SK-N-SH treated with all-trans-retinoic acid at 6 μM for 48 hours (cell line): ENCODE measurements around the gene CAMK2B.

Experiments
- ATAC-seq: fragments of 200-7000 bp; cut with Tn5 transposase; 3 replicates; pipeline ENCODE4 v1.9.1; 2020; ENCODE audit warnings: mild to moderate bottlenecking, moderate library complexity
- ARNTL ChIP-seq: fragments of 450-650 bp; formaldehyde crosslinking; IDR thresholded peaks from 2 replicates; pipeline ENCODE4 v1.5.0; 2020; ENCODE audit warnings: low read depth, mild to moderate bottlenecking, moderate library complexity, borderline replicate concordance
- BACH2 ChIP-seq: fragments of 250-450 bp; sonication (Bioruptor Pico); IDR thresholded peaks from 2 replicates; pipeline ENCODE4 v1.9.0; 2021; ENCODE audit warnings: mild to moderate bottlenecking, borderline replicate concordance
- CSDC2 ChIP-seq: fragments of 250-450 bp; sonication (Bioruptor Pico); IDR thresholded peaks from 2 replicates; pipeline ENCODE4 v1.5.0; 2020; ENCODE audit warnings: mild to moderate bottlenecking, moderate library complexity
- ESRRG ChIP-seq: fragments of 250-450 bp; sonication (Bioruptor Pico); IDR thresholded peaks from 2 replicates; pipeline ENCODE4 v1.6.1; 2021; ENCODE audit warnings: mild to moderate bottlenecking
- GLIS3 ChIP-seq: fragments of 250-450 bp; sonication (Bioruptor Pico); IDR thresholded peaks from 2 replicates; pipeline ENCODE4 v1.5.0; 2020; ENCODE audit warnings: mild to moderate bottlenecking, moderate library complexity
- ISL1 ChIP-seq: fragments of 250-450 bp; sonication (Bioruptor Pico); IDR thresholded peaks from 2 replicates; pipeline ENCODE4 v2.1.2; 2022; ENCODE audit warnings: mild to moderate bottlenecking, moderate library complexity
- RARB ChIP-seq: fragments of 250-450 bp; sonication (Bioruptor Pico); IDR thresholded peaks from 2 replicates; pipeline ENCODE4 v1.8.0; 2021; ENCODE audit warnings: mild to moderate bottlenecking, moderate library complexity
- SNAI2 ChIP-seq: fragments of 250-450 bp; sonication (Bioruptor Pico); IDR thresholded peaks from 2 replicates; pipeline ENCODE4 v1.5.0; 2020; ENCODE audit warnings: mild to moderate bottlenecking, moderate library complexity
- TOX ChIP-seq: fragments of 250-450 bp; sonication (Bioruptor Pico); IDR thresholded peaks from 2 replicates; pipeline ENCODE4 v1.8.0; 2021; ENCODE audit warnings: mild to moderate bottlenecking, moderate library complexity, borderline replicate concordance
- TSHZ2 ChIP-seq: fragments of 250-450 bp; sonication (Bioruptor Pico); IDR thresholded peaks from 2 replicates; pipeline ENCODE4 v1.5.0; 2020; ENCODE audit warnings: mild to moderate bottlenecking, moderate library complexity
- ZC3H10 ChIP-seq: fragments of 250-450 bp; sonication (Bioruptor Pico); IDR thresholded peaks from 2 replicates; pipeline ENCODE4 v1.5.1; 2021; ENCODE audit warnings: mild to moderate bottlenecking, moderate library complexity
- ZFP30 ChIP-seq: fragments of 450-650 bp; formaldehyde crosslinking; IDR thresholded peaks from 2 replicates; pipeline ENCODE4 v1.5.0; 2022; ENCODE audit warnings: mild to moderate bottlenecking, moderate library complexity
- ZNF565 ChIP-seq: fragments of 450-650 bp; formaldehyde crosslinking; conservative IDR thresholded peaks from 2 replicates; pipeline ENCODE4 v1.5.0; 2020; ENCODE audit warnings: low read depth, mild to moderate bottlenecking, moderate library complexity
- ZNF8 ChIP-seq: fragments of 450-650 bp; formaldehyde crosslinking; IDR thresholded peaks from 2 replicates; pipeline ENCODE4 v1.5.0; 2020; ENCODE audit warnings: mild to moderate bottlenecking, moderate library complexity
- TF ChIP-seq, protein P1 (sequence below): fragments of 250-450 bp; sonication (Bioruptor Pico); IDR thresholded peaks from 2 replicates; pipeline ENCODE4 v1.8.0; 2020; ENCODE audit warnings: mild to moderate bottlenecking, moderate library complexity, borderline replicate concordance
- TF ChIP-seq, protein P2 (sequence below): fragments of 250-450 bp; sonication (Bioruptor Pico); IDR thresholded peaks from 2 replicates; pipeline ENCODE4 v1.8.0; 2021; ENCODE audit warnings: low read depth, mild to moderate bottlenecking, moderate library complexity, borderline replicate concordance

The CAMK2B gene

DNA sequence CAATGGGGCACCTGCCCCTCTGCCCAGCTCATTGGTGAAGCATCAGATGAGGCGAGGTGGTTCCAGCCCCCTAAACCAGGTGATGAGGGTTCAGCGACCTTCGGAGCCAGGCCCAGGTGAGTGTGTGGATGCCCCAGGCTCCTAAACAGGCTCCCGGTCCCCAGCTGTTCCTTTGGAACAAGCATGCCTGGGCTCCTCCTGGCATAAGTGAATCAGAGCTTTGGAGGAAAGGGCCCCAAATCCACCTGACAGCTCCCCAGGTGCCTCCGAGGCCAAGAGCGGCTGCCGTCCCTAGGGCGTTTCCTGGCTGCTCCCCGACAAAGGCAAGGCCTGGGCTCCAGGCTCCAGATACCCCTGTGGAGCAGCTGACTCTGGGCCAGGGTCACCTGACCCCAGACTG is 63.4 kb downstream of the CAMK2B start:
- ATAC-seq, result no peak
- TF ChIP-seq ARNTL (no peak), BACH2 (no peak), TSHZ2 (no peak), ESRRG (CRISPR knock-in tag) (no peak), RARB (CRISPR knock-in tag) (no peak), ZFP30 (no peak)

- TF ChIP-seq ZFP30, result no peak
- no peak for TF ChIP-seq SNAI2 (CRISPR knock-in tag)
- ATAC-seq, result no peak
Measured at GRCh38 chr7:44261240-44261639, 64.2 kb downstream of the CAMK2B start.

DNA sequence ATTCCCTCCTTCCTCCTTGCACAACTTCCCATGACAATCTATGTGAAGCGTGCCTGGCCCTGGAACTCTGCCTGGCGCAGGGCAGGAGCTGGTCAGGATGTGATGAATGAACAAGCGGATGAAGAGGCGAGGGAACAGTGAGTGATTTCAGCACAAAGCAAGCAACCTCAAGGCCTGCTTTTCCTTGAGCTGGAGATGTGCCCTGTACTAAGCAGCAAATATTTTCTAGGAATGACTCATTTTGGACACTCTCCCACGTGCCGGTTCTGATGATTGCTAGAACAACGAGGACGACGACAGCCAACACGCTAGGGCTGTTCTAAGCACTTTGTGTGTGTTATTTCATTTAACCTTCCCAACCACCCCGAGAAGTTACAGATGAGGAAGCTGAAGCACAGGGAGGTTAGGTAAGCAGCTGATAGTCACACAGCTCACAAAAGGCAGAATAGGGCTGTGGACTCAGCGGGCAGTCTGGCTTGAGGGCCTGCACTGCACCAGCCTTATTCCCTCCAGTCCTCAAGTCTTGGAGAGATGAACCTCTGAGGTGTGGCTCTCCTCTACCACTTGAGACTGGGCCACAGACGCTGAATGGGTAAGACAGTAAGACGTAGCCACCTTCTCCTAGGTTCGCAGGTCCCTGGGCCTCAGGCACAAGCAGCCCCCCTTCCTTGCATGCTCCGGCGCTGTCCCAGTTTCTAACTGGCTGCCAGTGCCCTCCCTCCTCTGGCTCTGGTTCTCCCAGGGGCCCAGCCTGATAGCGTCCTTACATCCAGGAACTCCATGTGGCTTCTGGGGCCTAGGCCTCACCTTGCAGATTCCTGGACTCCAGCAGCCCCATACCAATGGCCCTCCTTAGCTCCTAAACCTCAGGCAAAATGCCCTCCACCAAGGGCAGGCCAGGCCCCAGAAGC is 65.6 kb downstream of the CAMK2B start:
- ATAC-seq, result peak; percentile 47
- peak; percentile 29; the same call in 1 of the 2 replicates for TF ChIP-seq SNAI2 (CRISPR knock-in tag)
- TF ChIP-seq, protein P1, sequence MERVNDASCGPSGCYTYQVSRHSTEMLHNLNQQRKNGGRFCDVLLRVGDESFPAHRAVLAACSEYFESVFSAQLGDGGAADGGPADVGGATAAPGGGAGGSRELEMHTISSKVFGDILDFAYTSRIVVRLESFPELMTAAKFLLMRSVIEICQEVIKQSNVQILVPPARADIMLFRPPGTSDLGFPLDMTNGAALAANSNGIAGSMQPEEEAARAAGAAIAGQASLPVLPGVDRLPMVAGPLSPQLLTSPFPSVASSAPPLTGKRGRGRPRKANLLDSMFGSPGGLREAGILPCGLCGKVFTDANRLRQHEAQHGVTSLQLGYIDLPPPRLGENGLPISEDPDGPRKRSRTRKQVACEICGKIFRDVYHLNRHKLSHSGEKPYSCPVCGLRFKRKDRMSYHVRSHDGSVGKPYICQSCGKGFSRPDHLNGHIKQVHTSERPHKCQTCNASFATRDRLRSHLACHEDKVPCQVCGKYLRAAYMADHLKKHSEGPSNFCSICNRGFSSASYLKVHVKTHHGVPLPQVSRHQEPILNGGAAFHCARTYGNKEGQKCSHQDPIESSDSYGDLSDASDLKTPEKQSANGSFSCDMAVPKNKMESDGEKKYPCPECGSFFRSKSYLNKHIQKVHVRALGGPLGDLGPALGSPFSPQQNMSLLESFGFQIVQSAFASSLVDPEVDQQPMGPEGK, result no peak

- TF ChIP-seq TOX (CRISPR knock-in tag) (no peak), GLIS3 (no peak), ISL1 (no peak), ESRRG (CRISPR knock-in tag) (no peak), CSDC2 (CRISPR knock-in tag) (no peak), TSHZ2 (no peak), ZC3H10 (no peak), ZNF565 (no peak), ZFP30 (no peak)
- TF ChIP-seq, protein P2, sequence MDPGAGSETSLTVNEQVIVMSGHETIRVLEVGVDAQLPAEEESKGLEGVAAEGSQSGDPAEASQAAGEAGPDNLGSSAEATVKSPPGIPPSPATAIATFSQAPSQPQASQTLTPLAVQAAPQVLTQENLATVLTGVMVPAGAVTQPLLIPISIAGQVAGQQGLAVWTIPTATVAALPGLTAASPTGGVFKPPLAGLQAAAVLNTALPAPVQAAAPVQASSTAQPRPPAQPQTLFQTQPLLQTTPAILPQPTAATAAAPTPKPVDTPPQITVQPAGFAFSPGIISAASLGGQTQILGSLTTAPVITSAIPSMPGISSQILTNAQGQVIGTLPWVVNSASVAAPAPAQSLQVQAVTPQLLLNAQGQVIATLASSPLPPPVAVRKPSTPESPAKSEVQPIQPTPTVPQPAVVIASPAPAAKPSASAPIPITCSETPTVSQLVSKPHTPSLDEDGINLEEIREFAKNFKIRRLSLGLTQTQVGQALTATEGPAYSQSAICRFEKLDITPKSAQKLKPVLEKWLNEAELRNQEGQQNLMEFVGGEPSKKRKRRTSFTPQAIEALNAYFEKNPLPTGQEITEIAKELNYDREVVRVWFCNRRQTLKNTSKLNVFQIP (CRISPR knock-in tag), result no peak
- ATAC-seq, result peak; percentile 4
Measured at GRCh38 chr7:44258865-44259546, 66.4 kb downstream of the CAMK2B start.

DNA sequence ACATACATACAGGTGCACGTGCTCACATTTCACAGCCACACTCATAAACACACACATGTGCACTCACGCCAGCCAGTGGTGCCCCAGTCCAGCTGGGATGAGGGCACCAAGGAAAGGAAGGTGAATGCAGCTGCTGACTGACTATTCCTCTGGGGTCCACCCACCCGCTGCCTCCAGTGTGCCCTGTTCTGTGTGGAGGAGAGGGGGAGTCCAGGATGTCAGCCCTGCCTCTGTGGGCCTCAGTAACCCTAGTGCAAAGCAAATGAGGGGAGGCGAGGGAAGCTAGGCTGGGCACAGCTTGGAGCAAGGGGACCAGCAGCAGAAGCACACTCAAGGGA is 67.0 kb downstream of the CAMK2B start:
- TF ChIP-seq ZNF8 (CRISPR knock-in tag) (no peak), ARNTL (no peak), CSDC2 (CRISPR knock-in tag) (no peak), ZFP30 (no peak), ZNF565 (no peak)
- TF ChIP-seq, protein P2 (CRISPR knock-in tag), result no peak
- no peak for ATAC-seq
